ENCODE measurements around the gene AOAH. TPM values are rescaled to one million over a fixed set of nuclear protein-coding genes. Genes with fewer than 3 reads are reported as not detected.
A peak's percentile ranks its signal among the peaks of the same experiment; 100 is the strongest.

AOAH gene
- total RNA-seq, 5 donors from 2014 or later (not counting 1 experiment from before 2014, with no cell fraction given) = 13.0 to 78.5 (median 27.5) TPM

DNA sequence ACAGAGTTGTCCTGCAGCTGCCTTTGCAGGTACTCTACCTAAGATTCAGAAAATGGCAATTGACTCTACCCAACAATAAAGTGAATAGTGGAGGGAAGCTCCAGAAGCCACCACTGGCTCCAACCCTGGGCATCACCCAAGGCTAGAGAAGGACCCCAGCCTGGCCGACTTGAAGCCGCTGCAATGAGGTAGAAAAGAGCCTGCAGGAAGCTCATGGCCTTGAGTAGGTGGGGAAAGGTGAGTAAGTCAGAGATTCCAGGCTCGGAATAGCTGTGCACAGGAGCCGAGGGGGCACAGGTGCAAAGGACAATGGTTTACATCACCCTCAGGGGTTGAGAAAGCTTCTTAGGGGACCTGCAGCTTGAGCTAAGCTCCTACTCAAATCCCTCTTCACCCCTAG, 83.6 kb downstream of the AOAH start:
- H3K9me3 Mint-ChIP-seq = no peaks in the 10 kb centered on the region
- H3K36me3 Mint-ChIP-seq = peaks cover 3% of the 10 kb centered on the region
- H3K27me3 Mint-ChIP-seq = no peaks in the 10 kb centered on the region
- H3K4me1 ChIP-seq (ENCODE audit: control insufficient read depth in 1 of 2, extremely low read depth in 1 of 2, insufficient read depth in 2 of 2, low read length in 2 of 2) = peaks cover 51 to 66% of the 10 kb centered on the region in 2 experiments
- POLR2A ChIA-PET = no interaction called here
- DNase-seq (no peak), ATAC-seq (replicated peaks in 1 of 4) (no peak)
- H3K27ac Mint-ChIP-seq = peak overlapping the region; percentile 98 to 99
- H3K4me3 ChIP-seq (ENCODE audit: control insufficient read depth in 1 of 2, extremely low read depth in 1 of 2, low read length in 1 of 2) = no peak overlapping the region
- H3K27ac ChIP-seq (ENCODE audit: low read length) = peak overlapping the region; percentile 78
- peak overlapping the region in 1 of 3 donors; percentile 74 for H3K4me3 Mint-ChIP-seq
- no peaks in the 10 kb centered on the region for H3K27me3 ChIP-seq (replicated peaks in 1 of 2; ENCODE audit: control insufficient read depth in 2 of 2, extremely low read depth in 1 of 2, insufficient read depth in 2 of 2, low read length in 1 of 2)
- H3K4me1 Mint-ChIP-seq = peaks cover 87 to 90% (median 89%) of the 10 kb centered on the region in 3 donors
- no peaks in the 10 kb centered on the region for H3K9me3 ChIP-seq
- 100% methylated on average over 3 of the region's 4 CpGs for WGBS (ENCODE audit: insufficient coverage)
- CTCF ChIA-PET = interaction anchor here in 1 of 2 donors (0.7 to 1.0 kb wide), 3 partner anchors 31 to 561 kb away, joined by 3 to 4 read pairs (median 4); no protein-coding TSS in a partner anchor
- H3K36me3 ChIP-seq (ENCODE audit: control insufficient read depth in 2 of 2, extremely low read depth in 1 of 2, insufficient read depth in 1 of 2, low read length in 1 of 2) = peaks cover 0 to 8% of the 10 kb centered on the region in 2 donors

- CTCF ChIA-PET = interaction anchor here in 1 of 2 donors (0.6 to 2.2 kb wide), 9 partner anchors 21 to 561 kb away, joined by 3 to 12 read pairs (median 3); no protein-coding TSS in a partner anchor
- peaks cover 85 to 87% (median 87%) of the 10 kb centered on the region in 3 donors for H3K4me1 Mint-ChIP-seq
- H3K27me3 ChIP-seq (replicated peaks in 1 of 2; ENCODE audit: control insufficient read depth in 2 of 2, extremely low read depth in 1 of 2, insufficient read depth in 2 of 2, low read length in 1 of 2) = no peaks in the 10 kb centered on the region
Observed at GRCh38 chr7:36639826-36640225, 84.5 kb downstream of the AOAH start.

DNA sequence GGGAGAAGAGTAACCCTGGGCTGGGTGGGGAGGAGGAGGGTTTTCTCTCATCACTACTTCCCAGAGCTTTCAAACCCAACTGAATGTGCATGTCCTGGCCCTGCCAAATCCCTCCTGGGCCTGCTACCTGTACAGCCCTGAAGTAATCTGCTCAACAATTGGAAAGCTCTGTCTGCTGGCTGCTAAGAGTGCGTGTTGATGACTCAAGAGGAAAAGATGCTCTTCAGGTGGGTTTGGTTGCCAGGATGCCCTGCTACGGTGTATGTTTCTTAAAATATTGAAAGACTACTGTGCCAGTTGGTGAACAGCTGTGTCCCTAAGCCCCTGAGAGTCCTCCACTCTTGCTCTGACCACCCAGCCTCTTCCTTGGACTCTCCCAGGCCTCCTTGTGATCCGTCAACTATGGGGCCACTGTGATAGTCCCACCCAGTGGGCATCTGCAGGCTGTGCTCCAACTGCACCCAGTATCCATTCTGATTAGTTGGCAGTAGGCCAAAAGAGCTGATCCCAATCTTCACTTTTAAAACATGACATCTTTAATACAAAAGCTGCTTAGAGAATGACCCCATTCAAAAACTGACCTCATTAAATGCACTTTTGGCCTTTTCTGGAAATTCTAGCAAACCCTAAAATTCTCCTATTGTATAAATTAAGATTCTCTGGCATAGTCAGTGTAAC, 85.6 kb downstream of the AOAH start:
- H3K9me3 ChIP-seq = no peaks in the 10 kb centered on the region
- H3K4me1 ChIP-seq (ENCODE audit: control insufficient read depth in 1 of 2, extremely low read depth in 1 of 2, insufficient read depth in 2 of 2, low read length in 2 of 2) = peaks cover 49 to 58% of the 10 kb centered on the region in 2 experiments
- peak overlapping the region; percentile 78 for H3K27ac ChIP-seq (ENCODE audit: low read length)
- H3K36me3 Mint-ChIP-seq = peaks cover 3% of the 10 kb centered on the region
- H3K36me3 ChIP-seq (ENCODE audit: control insufficient read depth in 2 of 2, extremely low read depth in 1 of 2, insufficient read depth in 1 of 2, low read length in 1 of 2) = peaks cover 0 to 16% of the 10 kb centered on the region in 2 donors
- H3K4me3 Mint-ChIP-seq = peak overlapping the region in 2 of 3 donors; percentile 8 to 74
- ChIA-PET CTCF (interaction anchor here (0.6 to 2.2 kb wide), 12 partner anchors 20 to 891 kb away, joined by 3 to 12 read pairs (median 3); no protein-coding TSS in a partner anchor), POLR2A (interaction anchor here (0.6 kb wide), 2 partner anchors 73 to 246 kb away, joined by 3 read pairs; no protein-coding TSS in a partner anchor)
- H3K9me3 Mint-ChIP-seq = no peaks in the 10 kb centered on the region
- peak; percentile 21 to 54 (median 31) for ATAC-seq (replicated peaks in 1 of 4)
- H3K27me3 ChIP-seq (replicated peaks in 1 of 2; ENCODE audit: control insufficient read depth in 2 of 2, extremely low read depth in 1 of 2, insufficient read depth in 2 of 2, low read length in 1 of 2) = no peaks in the 10 kb centered on the region
- no peak overlapping the region for H3K4me3 ChIP-seq (ENCODE audit: control insufficient read depth in 1 of 2, extremely low read depth in 1 of 2, low read length in 1 of 2)
- H3K4me1 Mint-ChIP-seq = peaks cover 76 to 79% (median 76%) of the 10 kb centered on the region in 3 donors
- 67% methylated on average over 3 of the region's 3 CpGs for WGBS (ENCODE audit: insufficient coverage)
- peak in 5 of 35 experiments; percentile 2 to 27 (median 19) for DNase-seq
- H3K27ac Mint-ChIP-seq = peak overlapping the region; percentile 98 to 99
- no peaks in the 10 kb centered on the region for H3K27me3 Mint-ChIP-seq

More at GRCh38 chr7:36639826-36640225, 84.5 kb downstream of the AOAH start:
- H3K9me3 ChIP-seq = no peaks in the 10 kb centered on the region
- H3K36me3 ChIP-seq (ENCODE audit: control insufficient read depth in 2 of 2, extremely low read depth in 1 of 2, insufficient read depth in 1 of 2, low read length in 1 of 2) = peaks cover 0 to 15% of the 10 kb centered on the region in 2 donors
- H3K4me3 Mint-ChIP-seq = peak overlapping the region; percentile 45 to 74 (median 54)
- H3K27me3 Mint-ChIP-seq = no peaks in the 10 kb centered on the region
- ATAC-seq (replicated peaks in 1 of 4) (peak; percentile 94 to 95 (median 95)), DNase-seq (peak; percentile 34 to 86 (median 64))
- peak overlapping the region in 1 of 2 donors; percentile 5 for H3K4me3 ChIP-seq (ENCODE audit: control insufficient read depth in 1 of 2, extremely low read depth in 1 of 2, low read length in 1 of 2)
- no peaks in the 10 kb centered on the region for H3K9me3 Mint-ChIP-seq
- POLR2A ChIA-PET = interaction anchor here (0.5 to 0.7 kb wide), 2 partner anchors 8 to 805 kb away, joined by 4 to 7 read pairs; no protein-coding TSS in a partner anchor
- WGBS (ENCODE audit: insufficient coverage) = 0% methylated on average over 4 of the region's 8 CpGs
- H3K27ac ChIP-seq (ENCODE audit: low read length) = peak overlapping the region; percentile 78
- H3K4me1 ChIP-seq (ENCODE audit: control insufficient read depth in 1 of 2, extremely low read depth in 1 of 2, insufficient read depth in 2 of 2, low read length in 2 of 2) = peaks cover 51 to 61% of the 10 kb centered on the region in 2 experiments
- peaks cover 3% of the 10 kb centered on the region for H3K36me3 Mint-ChIP-seq
- H3K27ac Mint-ChIP-seq = peak overlapping the region; percentile 98 to 99

DNA sequence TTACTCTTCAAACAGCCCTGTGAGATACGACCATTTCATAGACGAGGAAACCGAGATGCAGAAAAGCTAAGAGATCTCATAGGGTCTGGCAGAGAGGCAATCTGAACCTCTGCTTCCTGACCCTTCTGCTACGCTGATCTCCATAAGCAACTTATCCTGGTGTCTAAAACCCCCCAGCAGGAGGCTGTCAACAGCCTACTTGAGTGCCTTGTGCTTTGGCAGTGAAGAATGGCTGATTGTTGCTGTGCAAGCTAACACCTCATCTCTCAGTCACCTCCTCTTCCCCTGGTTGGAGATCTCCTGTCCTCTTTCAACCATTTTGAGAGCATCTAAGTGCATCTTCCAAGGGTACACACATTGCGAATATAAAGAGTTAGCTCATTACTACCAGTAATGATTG, 86.2 kb downstream of the AOAH start:
- Mint-ChIP-seq H3K4me3 (peak overlapping the region in 1 of 3 donors; percentile 74), H3K36me3 (peaks cover 3% of the 10 kb centered on the region), H3K9me3 (no peaks in the 10 kb centered on the region), H3K27me3 (no peaks in the 10 kb centered on the region), H3K27ac (peak overlapping the region; percentile 98 to 99), H3K4me1 (peaks cover 71 to 74% (median 73%) of the 10 kb centered on the region in 3 donors)
- Histone ChIP-seq H3K36me3 (ENCODE audit: control insufficient read depth in 2 of 2, extremely low read depth in 1 of 2, insufficient read depth in 1 of 2, low read length in 1 of 2) (peaks cover 0 to 22% of the 10 kb centered on the region in 2 donors), H3K4me3 (ENCODE audit: control insufficient read depth in 1 of 2, extremely low read depth in 1 of 2, low read length in 1 of 2) (no peak overlapping the region), H3K9me3 (no peaks in the 10 kb centered on the region), H3K4me1 (ENCODE audit: control insufficient read depth in 1 of 2, extremely low read depth in 1 of 2, insufficient read depth in 2 of 2, low read length in 2 of 2) (peaks cover 49 to 55% of the 10 kb centered on the region in 2 experiments), H3K27me3 (replicated peaks in 1 of 2; ENCODE audit: control insufficient read depth in 2 of 2, extremely low read depth in 1 of 2, insufficient read depth in 2 of 2, low read length in 1 of 2) (no peaks in the 10 kb centered on the region), H3K27ac (ENCODE audit: low read length) (peak overlapping the region; percentile 78)
- WGBS (ENCODE audit: insufficient coverage) = 90% methylated on average over 2 of the region's 5 CpGs
- CTCF ChIA-PET = interaction anchor here (0.6 to 2.2 kb wide), 5 partner anchors 32 to 563 kb away, joined by 3 to 12 read pairs (median 4); no protein-coding TSS in a partner anchor
- peak in 2 of 35 experiments; percentile 11 to 28 for DNase-seq
- POLR2A ChIA-PET = interaction anchor here in 1 of 2 donors (0.6 kb wide), 1 partner anchor 72 kb away, joined by 3 read pairs; no protein-coding TSS in a partner anchor
- ATAC-seq (replicated peaks in 1 of 4) = no peak

GRCh38 chr7:36637417-36637816, 86.9 kb downstream of the AOAH start:
- ChIA-PET CTCF (interaction anchor here (0.5 to 0.6 kb wide), 2 partner anchors 36 to 544 kb away, joined by 3 to 4 read pairs; no protein-coding TSS in a partner anchor), POLR2A (interaction anchor here in 1 of 2 donors (0.5 kb wide), 1 partner anchor 20 kb away, joined by 3 read pairs; no protein-coding TSS in a partner anchor)
- H3K36me3 ChIP-seq (ENCODE audit: control insufficient read depth in 2 of 2, extremely low read depth in 1 of 2, insufficient read depth in 1 of 2, low read length in 1 of 2) = peaks cover 2 to 29% of the 10 kb centered on the region in 2 donors
- Mint-ChIP-seq H3K4me3 (peak overlapping the region in 1 of 3 donors; percentile 74), H3K27me3 (no peaks in the 10 kb centered on the region), H3K4me1 (peaks cover 64 to 78% (median 67%) of the 10 kb centered on the region in 3 donors), H3K36me3 (peaks cover 8% of the 10 kb centered on the region), H3K9me3 (no peaks in the 10 kb centered on the region), H3K27ac (peak overlapping the region; percentile 98 to 99)
- ATAC-seq (replicated peaks in 1 of 4) = peak in 2 of 4 experiments; percentile 28 to 39
- no peaks in the 10 kb centered on the region for H3K27me3 ChIP-seq (replicated peaks in 1 of 2; ENCODE audit: control insufficient read depth in 2 of 2, extremely low read depth in 1 of 2, insufficient read depth in 2 of 2, low read length in 1 of 2)
- H3K4me1 ChIP-seq (ENCODE audit: control insufficient read depth in 1 of 2, extremely low read depth in 1 of 2, insufficient read depth in 2 of 2, low read length in 2 of 2) = peaks cover 49 to 57% of the 10 kb centered on the region in 2 experiments
- H3K27ac ChIP-seq (ENCODE audit: low read length) = peak overlapping the region; percentile 4
- H3K4me3 ChIP-seq (ENCODE audit: control insufficient read depth in 1 of 2, extremely low read depth in 1 of 2, low read length in 1 of 2) = no peak overlapping the region
- WGBS (ENCODE audit: insufficient coverage) = 90% methylated on average over 1 of the region's 4 CpGs
- DNase-seq = peak in 12 of 35 experiments; percentile 4 to 38 (median 16)
- H3K9me3 ChIP-seq = no peaks in the 10 kb centered on the region

GRCh38 chr7:36636126-36636525, 88.2 kb downstream of the AOAH start:
- ATAC-seq (replicated peaks in 1 of 4) (no peak), DNase-seq (no peak)
- no peaks in the 10 kb centered on the region for H3K9me3 ChIP-seq
- Mint-ChIP-seq H3K4me3 (no peak overlapping the region), H3K27ac (peak overlapping the region; percentile 31 to 98), H3K27me3 (no peaks in the 10 kb centered on the region), H3K4me1 (peaks cover 55 to 73% (median 58%) of the 10 kb centered on the region in 3 donors), H3K9me3 (no peaks in the 10 kb centered on the region), H3K36me3 (peaks cover 12% of the 10 kb centered on the region)
- peaks cover 2 to 42% of the 10 kb centered on the region in 2 donors for H3K36me3 ChIP-seq (ENCODE audit: control insufficient read depth in 2 of 2, extremely low read depth in 1 of 2, insufficient read depth in 1 of 2, low read length in 1 of 2)
- no peaks in the 10 kb centered on the region for H3K27me3 ChIP-seq (replicated peaks in 1 of 2; ENCODE audit: control insufficient read depth in 2 of 2, extremely low read depth in 1 of 2, insufficient read depth in 2 of 2, low read length in 1 of 2)
- H3K27ac ChIP-seq (ENCODE audit: low read length) = no peak overlapping the region
- CTCF ChIA-PET = no interaction called here
- POLR2A ChIA-PET = no interaction called here
- H3K4me3 ChIP-seq (ENCODE audit: control insufficient read depth in 1 of 2, extremely low read depth in 1 of 2, low read length in 1 of 2) = no peak overlapping the region
- peaks cover 44 to 51% of the 10 kb centered on the region in 2 experiments for H3K4me1 ChIP-seq (ENCODE audit: control insufficient read depth in 1 of 2, extremely low read depth in 1 of 2, insufficient read depth in 2 of 2, low read length in 2 of 2)
- WGBS (ENCODE audit: insufficient coverage) = 100% methylated on average over 1 of the region's 5 CpGs
